HG03571 (cell line): ENCODE measurements around the gene SPOCK2.
A peak's percentile ranks its signal among the peaks of the same experiment; 100 is the strongest.
"Not testable (repeated sequence)": the region's sequence is repeated elsewhere in the genome, so short reads cannot be mapped to it uniquely, and the experiment has no call there.

Source experiments
- ATAC-seq: cut with Tn5 transposase; IDR thresholded peaks from one replicate; pipeline ENCODE4 v1.9.1; 2021; ENCODE audit not compliant: unreplicated experiment

The SPOCK2 gene

DNA sequence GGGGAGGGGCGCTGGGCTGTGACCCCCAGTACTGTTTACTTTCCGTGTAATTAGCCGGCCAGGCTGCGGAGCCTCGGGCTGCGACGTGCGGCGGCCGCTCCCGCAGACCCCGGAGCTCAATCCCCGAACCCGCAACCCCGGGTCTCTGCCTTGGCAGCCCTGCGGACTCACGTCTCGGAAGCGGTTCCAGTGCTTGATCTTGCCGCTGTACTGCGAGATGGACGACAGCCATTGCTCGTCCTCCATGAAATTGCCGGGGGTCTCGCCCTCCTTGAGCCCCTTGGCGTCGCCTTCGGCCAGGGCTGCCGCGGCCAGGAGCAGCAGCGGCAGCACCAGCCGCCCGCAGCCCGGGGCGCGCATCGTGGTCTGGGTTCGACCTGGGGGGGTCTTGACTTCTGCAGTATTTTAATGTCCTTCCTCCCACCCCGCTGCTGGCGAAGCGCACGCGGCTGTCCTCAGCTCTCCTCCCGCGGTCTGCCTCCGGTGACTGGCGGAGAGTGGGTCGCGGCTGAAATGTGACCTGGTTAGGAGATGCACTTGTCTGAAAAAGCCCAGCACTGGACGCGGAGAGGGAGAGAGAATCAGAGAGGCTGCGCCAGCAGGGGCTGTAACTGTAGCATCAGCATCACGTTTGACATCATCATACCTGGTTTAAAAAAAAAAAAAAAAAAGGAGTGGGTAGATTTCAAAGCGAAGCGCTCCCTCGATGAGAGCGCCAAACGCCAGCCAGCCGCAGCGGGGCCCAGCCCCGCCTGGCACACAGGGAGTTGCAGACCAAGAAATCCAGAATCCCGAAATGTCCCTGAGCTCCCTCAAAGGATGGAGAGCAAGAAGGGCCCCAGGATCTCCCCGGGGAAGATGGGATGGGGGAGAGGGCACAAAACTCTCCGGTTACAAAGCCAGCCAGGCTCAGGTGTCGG is at the start of gene SPOCK2:
SPOCK2 (minus strand) TSS at position 583 of the 920 bp plus-strand sequence; CDS start at position 360, 223 bp downstream.
- ATAC-seq, result no peak

GRCh38 chr10:72137583-72137982 is 49.2 kb upstream of the SPOCK2 start:
- no peak for ATAC-seq

GRCh38 chr10:72136225-72136624 is 47.9 kb upstream of the SPOCK2 start:
- ATAC-seq, result not testable (repeated sequence)

- no peak for ATAC-seq
Observed at GRCh38 chr10:72134785-72135767, 46.7 kb upstream of the SPOCK2 start.

DNA sequence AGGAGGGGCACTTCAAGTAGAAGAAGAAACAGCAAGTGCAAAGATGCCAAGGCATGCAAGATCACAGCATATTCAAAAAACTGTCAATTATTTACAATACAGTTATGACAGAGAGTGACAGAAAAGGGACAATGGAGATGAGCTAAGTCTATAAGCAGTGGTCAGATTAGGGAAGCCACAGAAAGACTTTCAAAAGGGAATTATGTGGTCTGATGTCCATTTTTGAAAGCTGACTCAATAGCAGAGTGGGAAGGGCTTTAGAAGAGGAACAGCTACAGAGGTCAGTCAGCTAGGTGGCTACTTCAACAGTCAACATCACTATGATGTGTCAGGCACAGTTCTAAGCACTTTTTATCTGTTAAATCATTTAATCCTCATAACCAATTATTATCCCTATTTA is 45.2 kb upstream of the SPOCK2 start:
- ATAC-seq, result peak; percentile 83

- ATAC-seq, result no peak
Observed at GRCh38 chr10:72132854-72133253, 44.5 kb upstream of the SPOCK2 start.

- ATAC-seq, result no peak
Observed at GRCh38 chr10:72127571-72127970, 39.2 kb upstream of the SPOCK2 start.

DNA sequence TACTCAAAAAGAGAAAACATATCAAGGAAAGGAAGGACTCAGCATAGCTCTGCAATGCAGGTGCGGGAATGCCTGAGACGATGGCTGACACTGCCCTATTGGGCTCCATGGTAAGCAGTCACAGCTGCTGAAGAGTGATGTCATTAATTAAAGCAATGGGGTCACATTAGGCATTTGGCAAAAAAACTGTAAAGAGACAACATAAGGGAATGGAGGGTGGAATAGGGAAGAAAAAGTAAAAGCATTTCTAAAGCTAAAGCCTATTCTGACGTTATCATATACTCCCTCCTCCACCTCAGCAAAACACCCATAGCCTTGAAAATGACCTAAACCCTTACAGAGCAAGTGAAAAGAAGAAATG is 38.5 kb upstream of the SPOCK2 start:
- no peak for ATAC-seq

GRCh38 chr10:72126184-72126871 is 38.0 kb upstream of the SPOCK2 start:
- no peak for ATAC-seq

- no peak for ATAC-seq
Observed at GRCh38 chr10:72124989-72125388, 36.6 kb upstream of the SPOCK2 start.

- ATAC-seq, result no peak
Observed at GRCh38 chr10:72124381-72124780, 36.0 kb upstream of the SPOCK2 start.

- ATAC-seq, result no peak
Observed at GRCh38 chr10:72123616-72124015, 35.3 kb upstream of the SPOCK2 start.

GRCh38 chr10:72122221-72122620 is 33.9 kb upstream of the SPOCK2 start:
- ATAC-seq, result no peak

- no peak for ATAC-seq
Observed at GRCh38 chr10:72121389-72121788, 33.0 kb upstream of the SPOCK2 start.

DNA sequence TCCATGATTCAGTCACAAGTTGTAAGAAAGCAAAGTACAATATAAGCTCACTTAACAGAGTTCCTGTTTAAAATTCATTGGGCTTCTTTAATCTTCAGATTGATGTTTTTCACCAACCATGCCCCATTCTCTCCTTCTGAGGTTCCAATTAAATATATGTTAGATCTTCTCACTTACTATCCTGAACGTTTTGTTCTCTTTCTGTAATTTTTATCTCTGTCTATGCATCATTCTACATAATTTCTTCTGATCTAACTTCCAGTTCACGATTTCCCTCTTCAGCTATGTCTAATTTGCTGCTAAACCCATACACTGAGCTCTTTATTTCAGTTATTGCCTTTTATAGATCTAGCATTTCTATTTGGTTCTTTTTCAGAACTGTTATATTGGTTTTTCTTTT is 28.0 kb upstream of the SPOCK2 start:
- ATAC-seq, result no peak

- no peak for ATAC-seq
Observed at GRCh38 chr10:72114706-72115450, 26.5 kb upstream of the SPOCK2 start.

DNA sequence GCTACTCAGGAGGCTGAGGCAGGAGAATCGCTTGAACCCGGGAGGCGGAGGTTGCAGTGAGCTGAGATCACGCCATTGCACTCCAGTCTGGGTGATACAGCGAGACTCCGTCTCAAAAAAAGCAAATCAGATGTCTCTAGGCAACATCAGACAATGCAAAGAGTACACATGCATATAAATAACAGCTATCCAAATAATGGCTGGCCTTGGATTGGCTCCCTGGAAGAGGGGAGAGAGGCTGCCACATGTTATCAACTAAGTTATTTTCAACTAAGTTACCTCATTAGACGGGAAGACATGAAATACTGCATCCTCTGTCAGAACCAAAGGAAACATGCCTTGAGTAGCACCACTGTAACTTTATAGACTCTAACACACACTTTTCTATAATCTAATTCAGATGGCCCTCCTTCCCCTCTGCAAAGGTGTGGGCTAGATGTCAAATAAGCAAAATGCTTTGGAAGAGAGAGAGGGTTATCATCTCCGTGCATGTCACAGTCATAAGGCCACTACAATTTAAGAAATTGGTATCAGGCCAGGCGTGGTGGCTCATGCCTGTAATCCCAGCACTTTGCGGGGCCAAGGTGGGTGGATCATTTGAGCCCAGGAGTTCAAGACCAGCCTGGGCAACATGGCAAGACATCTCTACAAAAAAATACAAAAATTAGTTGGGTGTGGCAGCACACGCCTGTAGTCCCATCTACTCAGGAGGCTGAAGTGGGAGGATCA is 22.5 kb upstream of the SPOCK2 start:
- no peak for ATAC-seq

GRCh38 chr10:72109636-72110157 is 21.3 kb upstream of the SPOCK2 start:
- ATAC-seq, result no peak

- ATAC-seq, result no peak
Observed at GRCh38 chr10:72108830-72109635, 20.7 kb upstream of the SPOCK2 start.
